Measurements from ENCODE around the gene LMF1.
"Not testable (repeated sequence)": the region's sequence is repeated elsewhere in the genome, so short reads cannot be mapped to it uniquely, and the experiment has no call there.

Gene LMF1

DNA sequence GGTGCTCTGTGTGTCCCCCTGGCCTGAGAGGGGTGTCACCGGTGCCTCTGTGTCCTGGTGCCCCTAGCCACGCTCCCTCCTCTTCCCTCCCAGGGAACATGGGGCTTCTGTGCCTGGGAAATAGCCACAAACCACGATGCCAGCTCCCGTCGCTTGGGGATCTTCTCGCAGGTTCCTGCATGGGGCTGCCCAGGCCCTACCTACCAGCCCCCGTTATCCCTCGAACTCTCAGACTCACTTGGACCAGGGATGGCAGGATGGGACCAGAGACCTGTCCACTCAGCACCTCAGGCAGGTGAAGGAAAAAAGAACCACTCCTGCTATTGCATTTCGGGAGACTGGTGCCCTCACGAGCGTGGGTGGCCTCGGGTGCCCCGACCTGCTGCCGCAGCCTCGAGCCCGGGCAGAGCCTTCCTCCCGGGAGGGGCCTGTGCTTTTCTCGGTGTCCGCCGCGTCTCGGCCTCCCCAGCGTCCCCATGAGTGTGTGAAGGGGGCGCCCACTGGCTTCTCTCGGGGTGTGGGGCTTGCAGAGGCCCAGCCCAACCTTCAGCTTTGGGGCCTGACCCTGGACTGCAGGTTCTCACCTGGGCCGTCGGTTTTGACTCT is 129.2 kb downstream of the LMF1 start:
- no peak for DNase-seq

DNA sequence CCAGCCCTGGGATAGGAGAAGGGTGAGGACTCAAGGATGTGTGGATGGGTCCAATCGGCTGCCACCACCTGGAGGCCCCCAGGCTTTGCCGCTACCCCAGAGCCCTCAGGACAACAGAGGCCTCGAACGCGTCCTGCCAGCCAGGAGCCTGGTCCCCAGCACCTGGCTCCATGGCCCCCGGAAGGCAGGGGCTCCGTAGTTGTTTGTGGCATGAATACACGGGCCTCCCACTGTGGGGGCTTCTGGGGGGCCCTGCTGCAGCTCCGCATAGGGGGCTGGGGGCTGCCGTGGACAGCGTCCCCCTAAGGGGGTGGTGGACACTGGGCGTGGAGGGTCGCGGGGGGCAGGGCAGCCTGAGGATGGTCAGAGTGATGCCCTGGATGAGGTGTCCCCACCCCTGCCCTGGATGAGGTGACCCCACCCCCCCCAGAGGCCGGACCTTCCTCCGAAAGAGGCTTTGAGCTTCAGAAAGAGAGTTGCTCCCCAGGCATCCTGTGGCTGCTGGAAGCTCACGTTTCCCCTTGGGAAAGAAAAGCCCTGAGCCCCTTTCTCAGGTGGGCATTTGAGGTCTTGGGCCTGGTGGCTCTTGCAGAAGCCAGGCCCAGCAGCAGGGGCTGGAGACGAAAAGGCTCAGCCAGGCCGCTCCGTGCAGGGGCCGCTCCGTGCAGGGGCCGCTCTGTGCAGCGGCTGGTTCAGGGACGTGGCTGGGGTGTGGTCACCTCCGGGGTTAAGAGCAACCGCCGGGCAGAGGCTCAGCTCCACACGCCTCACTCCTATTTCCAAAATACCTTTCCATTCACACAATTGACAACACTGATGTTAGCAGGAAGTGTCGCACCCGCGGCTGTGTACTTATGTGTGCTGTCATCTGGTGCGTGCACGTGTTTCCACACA is 130.0 kb downstream of the LMF1 start:
- DNase-seq, result no peak

- no peak for DNase-seq
Measured at GRCh38 chr16:839643-840408, 131.0 kb downstream of the LMF1 start.

DNA sequence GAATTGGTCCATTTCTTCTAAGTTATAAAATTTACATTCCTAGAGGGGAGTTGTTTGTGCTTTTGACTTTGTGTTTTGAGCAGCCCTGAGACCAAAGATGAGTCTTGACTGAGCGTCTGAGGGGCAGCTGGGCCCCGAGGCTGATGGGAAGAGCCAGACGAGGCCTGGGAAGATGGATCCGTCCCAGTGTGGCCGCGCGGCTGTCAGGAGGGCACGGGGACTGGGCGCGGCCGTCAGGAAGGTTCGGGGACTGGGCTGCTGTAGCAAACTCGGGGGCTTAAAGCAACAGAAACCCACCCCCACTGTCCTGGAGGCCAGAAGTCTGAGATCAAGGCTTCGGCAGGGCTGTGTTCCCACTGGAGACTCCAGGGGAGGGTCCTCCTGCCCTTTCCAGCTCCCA is 132.0 kb downstream of the LMF1 start:
- DNase-seq, result no peak

DNA sequence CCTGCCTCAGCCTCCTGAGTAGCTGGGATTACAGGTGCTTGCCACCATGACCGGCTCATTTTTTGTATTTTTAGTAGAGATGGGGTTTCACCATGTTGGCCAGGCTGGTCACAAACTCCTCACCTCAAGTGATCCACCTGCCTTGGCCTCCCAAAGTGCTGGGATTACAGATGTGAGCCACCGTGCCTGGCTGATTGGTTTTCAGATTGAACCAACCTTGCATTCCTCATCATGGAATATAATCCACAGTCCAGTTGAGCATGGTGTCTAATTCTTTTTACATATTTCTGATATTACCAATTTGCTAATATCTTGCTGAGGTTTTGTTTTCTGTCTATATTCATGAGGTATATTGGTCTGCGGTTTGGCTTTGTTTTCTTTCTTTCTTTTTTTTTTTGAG is 134.0 kb downstream of the LMF1 start:
- not testable (repeated sequence) for DNase-seq

- DNase-seq, result no peak
Measured at GRCh38 chr16:836221-836620, 134.6 kb downstream of the LMF1 start.

GRCh38 chr16:835373-835772 is 135.4 kb downstream of the LMF1 start:
- no peak for DNase-seq

GRCh38 chr16:833411-833810 is 137.4 kb downstream of the LMF1 start:
- DNase-seq, result no peak

DNA sequence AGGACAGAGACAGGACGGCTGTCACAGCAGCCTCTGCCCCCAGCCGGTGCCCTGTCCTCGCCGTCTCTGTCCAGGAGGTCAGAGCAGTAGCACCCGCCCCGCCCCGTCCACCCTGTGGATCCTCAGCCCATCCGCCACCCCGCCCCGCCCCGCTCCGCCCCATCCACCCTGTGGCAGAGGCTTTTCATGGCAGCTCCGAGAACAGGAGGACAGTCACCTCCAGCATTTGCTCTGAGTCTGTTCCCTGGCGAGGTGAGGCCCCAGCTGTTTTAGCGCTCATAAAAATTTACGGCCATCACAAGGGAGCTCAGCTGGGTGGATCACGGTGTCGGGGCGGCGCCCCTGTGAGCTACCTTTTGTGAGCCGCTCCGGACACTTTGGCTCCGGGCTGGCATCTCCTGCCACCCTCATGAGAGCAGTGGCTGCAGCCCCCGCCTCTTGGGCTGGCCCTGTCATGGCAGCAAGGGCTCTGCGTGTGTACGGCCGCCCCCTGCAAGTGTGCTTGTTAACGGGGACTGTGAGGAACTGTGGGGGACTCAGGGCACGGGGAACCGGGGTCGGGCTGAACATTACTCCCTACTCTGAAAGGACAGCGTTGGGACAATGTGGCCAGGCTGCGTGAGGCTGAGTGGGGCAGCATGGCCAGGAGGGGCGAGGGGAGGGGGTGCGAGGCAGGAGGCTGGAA is 138.0 kb downstream of the LMF1 start:
- no peak for DNase-seq

GRCh38 chr16:831571-832413 is 139.0 kb downstream of the LMF1 start:
- no peak for DNase-seq

DNA sequence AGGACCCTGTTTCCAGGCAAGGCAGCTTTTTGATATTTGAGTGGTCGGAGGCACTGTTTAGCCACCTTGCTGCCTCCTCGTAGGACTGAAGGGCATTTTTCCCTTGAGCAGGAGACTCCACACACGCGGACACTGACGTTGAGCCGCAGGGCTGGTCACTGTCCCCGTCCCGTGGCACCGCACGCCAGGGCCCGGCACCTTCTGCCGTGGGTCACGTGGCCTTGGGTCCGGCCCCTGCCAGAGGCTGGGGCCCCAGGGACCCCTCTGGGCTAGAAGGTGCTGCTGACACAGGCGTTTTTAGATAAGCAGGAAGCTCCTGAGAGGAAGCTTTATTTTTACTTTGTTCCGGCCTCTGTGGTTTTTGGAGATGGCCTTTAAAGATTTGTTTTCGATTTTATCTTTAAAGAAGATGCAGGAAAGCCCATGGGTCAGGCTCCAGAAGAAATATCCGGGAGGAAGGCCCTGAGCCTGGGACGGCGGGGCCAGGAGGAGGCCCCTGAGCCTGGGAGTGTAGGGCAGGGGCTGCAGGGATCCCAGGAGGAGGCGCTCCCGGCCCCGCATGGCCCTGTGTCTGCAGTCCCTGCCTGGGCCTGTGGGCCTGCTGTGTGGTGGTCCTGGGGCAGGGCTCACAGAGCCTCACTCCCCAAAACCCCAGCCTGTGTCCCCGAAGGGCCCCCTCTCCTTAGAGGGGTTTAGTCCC is 139.8 kb downstream of the LMF1 start:
- DNase-seq, result no peak

GRCh38 chr16:830107-830870 is 140.5 kb downstream of the LMF1 start:
- DNase-seq, result no peak

DNA sequence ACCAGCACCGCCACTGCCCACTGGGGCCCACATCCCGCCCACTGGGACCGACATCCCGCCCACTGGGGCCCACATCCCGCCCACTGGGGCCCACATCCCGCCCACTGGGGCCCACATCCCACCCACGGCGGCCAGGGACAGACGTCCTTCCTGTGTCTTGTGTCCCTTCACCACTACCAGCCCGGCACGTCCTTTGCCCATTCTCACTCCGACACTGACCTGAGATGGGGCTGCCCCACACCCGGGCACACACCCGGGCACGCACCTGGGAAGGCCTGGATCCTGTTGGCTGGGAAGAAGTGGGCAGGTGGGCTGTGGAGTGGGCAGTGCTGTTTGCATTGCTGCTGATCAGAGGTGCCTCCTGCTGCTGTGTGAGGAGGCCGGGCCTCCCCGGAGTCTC is 141.9 kb downstream of the LMF1 start:
- DNase-seq, result no peak

DNA sequence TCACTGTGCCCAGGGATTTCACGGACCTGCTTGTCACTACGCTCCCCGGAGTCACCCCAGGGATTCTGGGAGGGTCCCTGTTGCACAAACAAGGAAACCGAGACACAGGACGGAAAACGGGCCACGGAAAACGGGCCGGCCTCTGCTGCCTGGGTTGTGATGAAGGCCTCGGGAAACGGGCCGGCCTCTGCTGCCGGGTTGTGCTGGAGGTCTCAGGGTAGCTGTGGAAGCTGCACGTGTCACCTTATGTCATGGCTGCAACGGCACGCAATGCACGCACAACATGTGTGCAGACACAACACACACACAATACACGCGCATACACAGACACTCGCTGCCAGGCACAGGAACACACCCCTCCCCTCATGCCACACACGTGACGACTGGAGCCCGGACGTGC is 143.3 kb downstream of the LMF1 start:
- no peak for DNase-seq

DNA sequence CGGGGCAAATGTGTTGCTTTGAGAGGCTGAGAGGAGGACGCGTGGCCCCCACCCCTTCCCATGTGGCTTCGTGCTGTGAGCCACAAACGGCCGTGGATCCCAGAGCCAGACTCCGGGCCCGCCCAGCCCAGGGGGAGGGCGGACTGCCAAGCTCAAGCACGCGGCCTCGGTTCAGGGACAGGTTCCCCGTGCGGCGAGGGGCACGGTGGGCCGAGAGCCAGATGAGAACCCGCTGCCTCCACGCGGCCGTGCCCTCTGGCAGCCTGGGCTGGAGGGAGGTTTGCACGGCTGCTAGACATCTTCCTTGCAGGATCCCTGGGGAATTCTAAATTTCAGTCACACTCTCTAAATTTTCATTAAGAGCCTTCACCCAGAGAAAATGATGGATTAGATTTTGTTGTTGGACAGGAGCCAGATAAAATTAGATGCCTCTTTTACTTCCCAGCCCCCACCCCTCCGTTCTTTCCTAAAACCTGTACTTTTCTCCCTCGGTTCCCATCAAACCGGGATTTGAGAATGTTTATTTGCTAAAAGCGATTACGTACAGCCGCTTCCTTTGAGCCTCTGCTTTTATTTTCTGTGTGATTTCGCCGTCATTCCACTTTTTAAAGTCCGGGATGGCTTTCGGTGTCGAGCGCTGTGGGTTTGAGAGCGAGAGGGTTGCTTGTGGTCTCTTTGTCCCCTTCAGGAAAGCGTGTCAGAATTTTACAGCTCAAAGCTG is 145.3 kb downstream of the LMF1 start:
- no peak for DNase-seq

DNA sequence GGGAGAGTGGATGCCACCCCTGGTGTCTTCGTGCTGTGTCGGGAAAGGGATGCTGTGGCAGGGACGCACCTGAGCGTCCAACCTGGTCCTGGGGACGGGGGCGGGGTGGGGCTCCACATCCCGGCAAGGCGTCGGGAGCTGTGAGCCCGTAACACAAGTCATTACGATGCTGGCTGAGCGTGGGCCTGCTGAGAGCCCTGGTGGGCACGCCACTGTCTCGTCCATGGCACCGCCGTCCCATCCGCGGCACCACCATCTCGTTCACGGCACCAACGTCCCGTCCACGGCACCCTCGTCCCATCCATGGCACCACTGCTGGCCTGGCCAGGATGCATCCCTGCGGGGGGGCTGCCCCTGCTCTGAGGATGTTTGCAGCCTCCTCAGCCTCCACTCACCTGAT is 146.2 kb downstream of the LMF1 start:
- no peak for DNase-seq

GRCh38 chr16:824194-824593 is 146.6 kb downstream of the LMF1 start:
- DNase-seq, result no peak

GRCh38 chr16:822909-823297 is 147.9 kb downstream of the LMF1 start:
- no peak for DNase-seq

DNA sequence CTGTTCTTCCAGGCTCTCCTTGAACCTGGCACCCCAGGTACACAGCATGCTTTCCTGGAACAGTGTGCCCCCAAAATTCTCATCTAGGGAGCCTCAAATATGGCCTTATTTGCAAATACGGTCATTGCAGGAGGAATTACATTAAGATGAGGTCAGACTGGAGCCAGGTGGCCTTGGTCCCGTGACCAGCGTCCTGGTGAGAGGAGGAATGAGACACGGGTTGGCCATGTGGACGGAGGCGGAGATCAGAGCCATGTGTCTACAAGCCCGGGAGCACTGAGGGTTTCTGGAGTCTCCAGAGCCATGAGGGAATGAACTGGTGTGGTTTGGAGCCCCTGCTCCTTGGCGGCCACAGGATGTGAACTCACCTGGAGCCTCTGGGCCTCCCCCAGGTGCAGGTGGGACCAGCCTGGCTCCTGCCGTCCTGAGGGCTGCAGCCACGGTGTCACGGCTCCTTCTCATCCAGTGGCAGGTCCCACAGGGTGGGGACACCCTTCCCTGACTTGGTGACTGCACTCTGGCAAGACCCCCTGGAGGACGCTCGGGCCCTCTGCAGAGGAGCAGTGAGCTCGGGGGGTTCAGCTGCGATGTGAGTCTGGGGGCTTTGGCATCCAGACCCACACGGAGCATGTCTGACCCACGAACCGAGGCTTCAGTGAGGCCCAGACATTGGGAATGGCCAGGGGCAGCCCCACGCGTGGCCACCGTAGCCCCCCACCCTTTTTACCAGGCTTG is 148.4 kb downstream of the LMF1 start:
- no peak for DNase-seq

All from NCI-H146 (cell line).